Kidney epithelial cell (primary cell): ENCODE data around the gene GZF1. TPM values are rescaled to one million over a fixed set of nuclear protein-coding genes. Genes with fewer than 3 reads are reported as not detected.
"Not testable (repeated sequence)": the region's sequence is repeated elsewhere in the genome, so short reads cannot be mapped to it uniquely, and the experiment has no call there.

Source experiments
- DNase-seq: peaks from one replicate; pipeline ENCODE4 v3.0.0-alpha.2; 2010; ENCODE audit warnings: low read depth
- H3K27me3 ChIP-seq: 2 replicates; pipeline ENCODE4 v1.6.0; 2011; ENCODE audit warnings: low read length; ENCODE audit not compliant: control insufficient read depth, insufficient read depth
- H3K36me3 ChIP-seq: 2 replicates; pipeline ENCODE4 v1.5.1; 2011; ENCODE audit warnings: low read length; ENCODE audit not compliant: control insufficient read depth, insufficient read depth
- H3K4me3 ChIP-seq: 2 replicates; pipeline ENCODE4 v1.5.1; 2011; ENCODE audit warnings: low read depth, mild to moderate bottlenecking, control low read depth, low read length
- CTCF ChIP-seq: IDR thresholded peaks from 2 replicates; pipeline ENCODE4 v1.5.1; 2011; ENCODE audit warnings: mild to moderate bottlenecking, moderate library complexity, low read length, control low read depth, inconsistent platforms; ENCODE audit not compliant: insufficient read depth, poor library complexity, severe bottlenecking
- total RNA-seq: library from RNA; depleted of rRNA; stranded (reverse); fragments of >200 nt; gene quantifications from 2 replicates; pipeline ENCODE4 v1.2.3, GENCODE V29; 2015

GZF1 gene
- total RNA-seq, 1 donor from 2014 or later, result 13.0 TPM

- no peaks in the 10 kb centered on the region for H3K27me3 ChIP-seq
- no peak for TF ChIP-seq CTCF
- no peaks in the 10 kb centered on the region for H3K36me3 ChIP-seq
- DNase-seq, result no peak
- H3K4me3 ChIP-seq, result no peak overlapping the region
Observed at GRCh38 chr20:23347791-23348190, 14.2 kb upstream of the GZF1 start.

- not testable (repeated sequence) for H3K27me3 ChIP-seq, DNase-seq, H3K36me3 ChIP-seq, H3K4me3 ChIP-seq
Observed at GRCh38 chr20:23348510-23348909, 13.5 kb upstream of the GZF1 start.

- Histone ChIP-seq H3K27me3 (no peaks in the 10 kb centered on the region), H3K36me3 (no peaks in the 10 kb centered on the region), H3K4me3 (peak overlapping the region; percentile 87)
- peak; percentile 26 for DNase-seq
- peak; percentile 32 for TF ChIP-seq CTCF
Observed at GRCh38 chr20:23349338-23350195, 12.4 kb upstream of the GZF1 start.

GRCh38 chr20:23350196-23350903 is 11.6 kb upstream of the GZF1 start, which contains the start of gene NXT1:
Gene NXT1, plus strand, starts transcription at chr20:23350791. Its CDS starts 3,251 bp downstream, at chr20:23354042.
- Histone ChIP-seq H3K27me3 (no peaks in the 10 kb centered on the region), H3K36me3 (no peaks in the 10 kb centered on the region), H3K4me3 (peak within 1 kb of the TSS; percentile 87)
- TF ChIP-seq CTCF, result no peak
- peak; percentile 90 for DNase-seq

GRCh38 chr20:23350904-23351838 is 10.8 kb upstream of the GZF1 start:
- TF ChIP-seq CTCF, result no peak
- Histone ChIP-seq H3K27me3 (no peaks in the 10 kb centered on the region), H3K36me3 (peaks cover under 1% of the 10 kb centered on the region), H3K4me3 (peak overlapping the region; percentile 87)
- no peak for DNase-seq

GRCh38 chr20:23356203-23356602 is 5.8 kb upstream of the GZF1 start:
- TF ChIP-seq CTCF, result no peak
- Histone ChIP-seq H3K4me3 (no peak overlapping the region), H3K27me3 (no peaks in the 10 kb centered on the region), H3K36me3 (peaks cover 2% of the 10 kb centered on the region)
- no peak for DNase-seq
